NT2/D1 (cell line): ENCODE results near the gene NAXE.

Experiments used
- SUZ12 ChIP-seq: IDR thresholded peaks from 2 replicates; pipeline ENCODE4 v1.6.1; 2011; ENCODE audit not compliant: insufficient read length, insufficient read depth; ENCODE audit errors: extremely low read depth
- YY1 ChIP-seq: IDR thresholded peaks from 2 replicates; pipeline ENCODE4 v1.6.1; 2011; ENCODE audit not compliant: insufficient read length, insufficient read depth
- ZNF274 ChIP-seq: IDR thresholded peaks from 2 replicates; pipeline ENCODE4 v1.6.1; 2011; ENCODE audit warnings: mild to moderate bottlenecking, low read depth, low read length

DNA sequence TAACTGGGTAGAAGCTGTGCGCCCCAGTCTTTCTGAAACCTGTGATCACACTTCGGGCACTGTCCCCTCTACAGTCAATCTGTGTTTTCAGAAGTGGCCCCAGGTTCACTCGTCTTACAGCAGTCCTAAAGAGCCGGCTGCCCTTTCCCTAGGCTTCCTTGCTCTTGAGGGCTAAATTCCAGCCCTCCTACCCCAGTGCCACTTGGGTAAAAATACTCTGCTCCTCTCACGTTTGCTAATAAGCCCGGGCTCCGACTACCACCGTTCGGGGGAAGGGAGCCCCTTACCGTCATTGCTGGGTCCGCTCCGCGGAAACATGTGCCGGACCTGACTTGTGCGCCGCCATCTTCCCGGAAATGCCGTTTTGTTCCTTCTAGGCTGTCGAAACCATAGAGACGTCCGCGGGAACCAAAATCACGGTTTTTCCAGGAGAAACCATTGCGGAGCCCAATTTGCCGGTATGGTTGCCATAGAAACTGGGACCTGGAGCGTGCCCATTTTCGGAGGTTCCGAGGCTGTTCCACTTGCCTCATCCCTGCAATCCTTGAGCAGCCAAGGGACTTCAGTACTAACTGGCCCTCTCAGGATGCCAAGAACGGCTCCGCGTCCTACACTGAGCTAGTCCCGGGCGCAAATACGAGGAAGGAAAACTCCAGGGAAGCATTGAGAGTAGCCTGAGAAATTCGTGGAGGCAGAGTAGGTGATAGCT is 9.7 kb downstream of the NAXE start, which contains the start of gene GPATCH4:
- TF ChIP-seq YY1: peak; percentile 95
- no peak for TF ChIP-seq ZNF274
- no peak for TF ChIP-seq SUZ12
